Activated CD4-positive, CD25-positive, alpha-beta regulatory T cell treated with anti-CD3 and anti-CD28 coated beads, Interleukin-2, amount 50 U/mL, for 72 hours (primary cell): ENCODE data around the gene ITGB2.

ENCODE experiments used
- DNase-seq: peaks from one replicate; pipeline ENCODE4 v3.0.0; 2021

The ITGB2 gene

DNA sequence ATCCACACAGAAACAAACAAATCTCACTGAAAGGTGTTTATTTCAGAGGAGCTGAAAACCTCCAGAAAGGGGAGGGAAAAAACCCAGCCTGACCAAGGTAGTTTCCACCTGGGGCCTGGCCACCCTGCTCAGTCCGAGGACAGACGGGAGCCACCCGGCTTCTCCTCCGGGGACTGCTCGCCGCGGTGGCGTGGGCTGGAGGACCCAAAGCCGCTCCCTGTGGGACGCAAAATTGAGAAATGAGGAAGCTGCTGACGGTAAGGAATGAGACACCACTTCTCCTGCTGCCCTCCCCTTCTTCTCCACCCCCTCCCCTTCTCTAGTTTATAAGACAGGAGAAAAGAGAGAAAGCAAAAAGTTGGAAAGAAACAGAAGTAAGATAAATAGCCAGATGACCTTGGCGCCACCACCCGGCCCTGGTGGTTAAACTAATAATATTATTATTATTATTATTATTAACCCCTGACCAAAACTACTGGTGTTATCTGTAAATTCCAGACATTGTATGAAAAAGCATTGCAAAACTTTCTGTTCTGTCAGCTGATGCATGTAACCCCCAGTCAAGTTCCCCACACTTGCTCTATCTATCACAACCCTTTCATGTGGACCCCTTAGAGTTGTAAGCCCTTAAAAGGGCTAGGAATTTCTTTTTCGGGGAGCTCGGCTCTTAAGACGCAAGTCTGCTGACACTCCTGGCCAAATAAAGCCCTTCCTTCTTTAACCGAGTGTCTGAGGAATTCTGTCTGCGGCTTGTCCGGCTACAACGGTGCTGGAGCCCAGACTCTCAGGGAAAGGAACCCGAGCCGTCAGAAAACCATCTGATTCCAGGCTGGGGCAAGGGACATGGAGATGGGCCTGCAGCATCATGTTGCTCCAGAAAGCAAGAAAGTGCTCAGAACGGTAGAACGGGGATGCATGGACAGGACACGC lies 12.5 kb downstream of the ITGB2 start:
- DNase-seq: no peak

DNA sequence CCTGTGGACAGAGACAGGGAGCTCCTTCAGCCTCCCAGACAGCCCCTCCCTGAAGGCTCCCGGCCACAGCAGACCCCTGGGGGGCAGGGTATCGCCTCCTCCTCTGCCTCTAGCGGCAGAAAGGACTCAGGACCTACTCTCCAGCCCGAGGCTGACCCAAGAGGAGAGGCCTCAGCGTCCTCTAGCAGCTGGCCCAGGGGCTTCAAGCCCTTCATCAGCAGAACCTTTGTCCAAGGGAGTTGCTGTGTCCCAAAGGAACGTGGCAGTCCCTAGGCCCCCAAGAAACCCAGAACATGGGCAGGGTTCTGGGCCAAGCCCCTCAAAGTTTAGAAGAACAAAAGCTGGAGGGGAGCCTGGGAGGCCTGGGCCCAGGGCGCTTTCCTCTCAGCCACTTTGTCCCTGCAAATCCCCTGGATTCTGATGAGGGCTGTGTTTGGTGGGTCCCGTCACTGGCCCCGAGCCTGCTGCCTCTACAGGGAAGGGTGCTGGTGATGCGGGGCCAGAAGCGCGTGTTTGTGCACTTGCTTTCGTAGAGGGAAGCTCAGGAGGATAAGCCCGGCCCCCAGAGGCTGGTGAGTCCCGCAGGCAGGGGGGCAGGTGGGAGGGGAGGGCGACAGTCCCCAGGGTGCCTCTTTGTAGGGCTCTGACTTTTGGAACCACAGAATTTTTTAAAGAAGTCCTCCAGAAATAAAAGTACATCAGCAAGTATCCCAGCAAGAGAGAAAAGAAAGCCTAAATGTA lies 13.3 kb downstream of the ITGB2 start:
- no peak for DNase-seq

DNA sequence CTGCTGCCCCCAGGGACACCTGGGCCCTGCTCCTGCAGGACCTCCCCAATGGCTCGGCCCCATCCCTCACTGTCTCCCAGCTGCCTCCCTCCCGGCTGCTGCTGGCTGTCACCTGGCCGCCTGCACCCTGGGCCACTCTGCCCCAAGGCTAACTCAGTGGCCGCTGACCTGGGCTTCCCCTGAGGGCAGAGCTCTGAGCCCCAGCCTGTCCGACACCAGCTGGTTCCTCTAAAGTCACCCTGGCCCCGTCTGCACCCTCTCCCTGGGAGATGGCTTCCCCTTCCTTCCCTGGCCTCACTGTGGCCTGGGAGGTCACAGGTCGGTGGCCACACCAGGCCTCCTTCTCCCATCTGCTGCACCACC lies 15.0 kb downstream of the ITGB2 start:
- DNase-seq: no peak

GRCh38 chr21:44905016-44905727 lies 15.5 kb downstream of the ITGB2 start:
- DNase-seq: no peak

- DNase-seq: no peak
These were observed 16.4 kb downstream of the ITGB2 start for GRCh38 chr21:44904141-44904923.

DNA sequence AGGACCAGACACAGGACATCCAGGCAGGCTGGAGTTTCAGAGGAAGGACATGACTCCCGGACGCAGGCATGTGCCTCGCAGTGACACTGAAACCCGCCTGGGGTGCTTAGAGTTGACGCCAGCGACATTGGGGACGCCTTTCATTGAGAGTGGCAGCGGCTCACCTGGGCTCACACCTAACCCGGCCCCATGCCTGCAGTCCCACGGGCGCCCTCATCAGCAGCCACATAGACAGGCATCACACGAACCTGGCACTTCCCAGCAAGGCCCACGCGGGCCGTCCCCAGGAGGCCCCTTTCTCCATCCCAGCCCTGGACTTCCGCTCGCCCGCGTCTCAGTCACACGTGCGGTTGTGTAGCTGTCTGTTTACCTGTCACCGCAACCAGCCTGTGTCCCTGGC lies 17.0 kb downstream of the ITGB2 start:
- DNase-seq: no peak

GRCh38 chr21:44903050-44903685 lies 17.5 kb downstream of the ITGB2 start:
- no peak for DNase-seq

GRCh38 chr21:44902268-44903049 lies 18.2 kb downstream of the ITGB2 start:
- no peak for DNase-seq

DNA sequence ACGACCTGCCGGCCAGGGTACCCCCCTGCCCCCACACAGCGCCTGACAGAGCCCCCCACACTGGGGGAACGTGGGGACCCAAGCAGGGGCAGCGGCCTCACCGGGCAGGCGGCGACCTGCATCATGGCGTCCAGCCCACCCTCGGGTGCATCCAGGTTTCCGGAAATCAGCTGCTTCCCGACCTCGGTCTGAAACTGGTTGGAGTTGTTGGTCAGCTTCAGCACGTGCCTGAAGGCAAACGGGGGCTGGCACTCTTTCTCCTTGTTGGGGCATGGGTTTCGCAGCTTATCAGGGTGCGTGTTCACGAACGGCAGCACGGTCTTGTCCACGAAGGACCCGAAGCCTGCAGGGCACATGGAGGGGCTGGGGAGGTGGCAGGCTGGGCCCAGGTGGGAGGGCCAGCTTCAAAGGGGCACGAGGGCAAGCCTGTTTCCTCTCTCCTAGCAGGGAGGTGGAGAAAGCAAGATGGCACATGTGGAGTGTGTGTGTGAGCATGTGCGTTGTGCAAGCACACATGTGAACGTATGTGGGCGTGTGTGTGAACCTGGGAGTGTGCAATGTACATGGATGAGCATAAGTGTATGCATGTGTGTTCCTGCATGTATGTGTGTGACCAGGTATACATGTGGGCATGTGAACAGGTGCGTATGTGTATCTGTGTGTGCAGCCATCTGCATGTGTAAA lies 19.2 kb downstream of the ITGB2 start:
- no peak for DNase-seq

GRCh38 chr21:44900559-44901251 lies 20.0 kb downstream of the ITGB2 start:
- no peak for DNase-seq

GRCh38 chr21:44899768-44900558 lies 20.7 kb downstream of the ITGB2 start:
- no peak for DNase-seq

DNA sequence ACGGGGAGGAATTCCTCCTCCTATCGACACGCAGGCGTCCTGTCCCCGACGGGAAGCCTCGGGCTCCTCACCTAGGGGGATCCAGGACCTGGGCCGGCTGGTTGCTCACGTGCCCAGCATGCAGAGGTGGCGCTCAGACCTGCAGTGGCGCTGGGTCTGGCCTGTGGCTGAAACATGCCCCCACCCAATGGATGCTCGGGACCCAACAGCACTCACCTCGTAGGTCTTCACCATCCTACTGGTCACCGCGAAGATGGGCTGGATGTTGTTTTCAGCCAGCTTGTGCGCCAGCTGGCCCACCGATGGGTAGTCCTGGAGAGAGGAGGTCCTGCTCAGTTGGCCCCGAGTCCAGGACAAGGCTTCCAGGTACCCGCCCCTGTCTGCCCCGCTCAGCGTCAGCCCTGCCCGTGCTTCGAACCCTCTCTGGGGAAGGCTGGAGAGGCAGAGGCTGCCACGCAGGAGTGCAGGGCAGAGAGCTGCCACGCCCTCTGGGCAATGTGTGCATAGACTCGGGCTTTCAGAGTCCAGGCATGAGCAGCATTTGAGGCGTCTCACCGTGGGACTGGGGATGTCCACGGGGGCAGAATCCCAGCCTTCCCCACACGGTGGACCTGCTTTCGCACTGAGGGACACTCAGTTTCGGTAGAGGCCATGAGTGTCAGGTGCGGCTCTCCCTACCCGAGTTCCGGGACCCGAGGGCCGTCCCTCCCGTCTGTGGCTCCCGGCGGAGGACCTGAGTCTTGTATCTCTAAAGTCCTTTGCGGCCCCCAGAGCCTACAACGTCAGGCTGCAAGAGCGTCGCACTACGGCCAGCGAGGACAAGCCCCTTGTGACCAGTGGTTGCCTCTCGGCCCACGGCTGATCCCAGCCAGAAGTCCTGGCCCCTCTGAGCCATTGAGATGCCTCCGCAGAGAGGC lies 21.6 kb downstream of the ITGB2 start:
- DNase-seq: no peak

- no peak for DNase-seq
These were observed 22.6 kb downstream of the ITGB2 start for GRCh38 chr21:44898011-44898488.

- DNase-seq: no peak
These were observed 23.2 kb downstream of the ITGB2 start for GRCh38 chr21:44897326-44898010.

DNA sequence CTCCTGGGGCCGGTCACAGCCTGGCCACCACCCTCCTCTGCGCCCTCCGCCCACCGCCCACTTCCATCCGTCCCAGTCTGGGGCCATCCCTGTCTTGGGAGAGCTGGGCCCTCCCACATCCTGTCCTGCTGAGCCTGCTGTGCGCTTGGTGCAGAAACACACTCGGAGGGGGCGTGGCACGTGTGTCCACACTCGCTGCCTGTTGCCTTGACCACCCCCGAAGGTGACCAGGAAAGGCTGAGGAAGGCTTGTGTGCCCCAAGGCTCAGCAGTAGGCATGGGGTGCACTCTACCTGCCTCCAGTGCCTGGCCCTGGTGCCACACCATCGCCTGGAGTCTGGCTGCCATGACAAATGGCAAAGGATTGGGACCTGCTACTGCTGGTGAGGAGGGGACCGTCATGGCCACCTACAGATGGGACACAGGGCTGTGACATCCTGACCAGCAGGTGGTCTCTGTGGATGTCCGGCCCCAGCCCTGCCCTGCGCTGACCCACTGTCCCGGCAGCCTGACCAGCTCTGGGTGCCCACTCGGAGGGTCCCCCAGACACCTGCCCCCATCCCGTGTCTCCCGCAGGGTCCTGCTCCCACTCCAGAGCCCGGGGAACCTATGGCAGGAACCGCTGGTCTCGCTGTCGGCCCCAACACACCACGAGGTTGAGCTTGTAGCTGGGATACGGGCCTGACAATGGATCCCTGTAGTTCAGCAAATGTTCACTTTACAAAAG lies 24.0 kb downstream of the ITGB2 start:
- no peak for DNase-seq

DNA sequence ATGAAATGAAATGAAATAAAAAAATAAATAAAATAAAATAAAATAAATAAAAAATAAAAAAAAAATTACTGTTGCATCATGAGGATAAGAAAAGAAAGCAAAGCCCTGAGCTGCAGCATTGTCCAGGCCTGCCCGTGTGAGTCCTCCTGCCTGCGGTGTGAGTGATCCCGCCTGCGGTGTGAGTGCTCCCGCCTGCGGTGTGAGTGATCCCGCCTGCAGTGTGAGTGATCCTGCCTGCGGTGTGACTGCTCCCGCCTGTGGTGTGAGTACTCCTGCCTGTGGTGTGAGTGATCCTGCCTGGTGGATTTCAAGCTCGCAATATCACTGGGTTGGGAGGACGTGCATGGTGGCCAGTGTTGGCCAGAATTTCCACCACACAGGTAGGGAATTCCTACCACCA lies 24.8 kb downstream of the ITGB2 start:
- no peak for DNase-seq
